HCEC 1CT (cell line): ENCODE measurements around the gene GKN1.

ENCODE experiments used
- DNase-seq: peaks from one replicate; pipeline ENCODE4 v3.0.0-alpha.2; 2017

The GKN1 gene

DNA sequence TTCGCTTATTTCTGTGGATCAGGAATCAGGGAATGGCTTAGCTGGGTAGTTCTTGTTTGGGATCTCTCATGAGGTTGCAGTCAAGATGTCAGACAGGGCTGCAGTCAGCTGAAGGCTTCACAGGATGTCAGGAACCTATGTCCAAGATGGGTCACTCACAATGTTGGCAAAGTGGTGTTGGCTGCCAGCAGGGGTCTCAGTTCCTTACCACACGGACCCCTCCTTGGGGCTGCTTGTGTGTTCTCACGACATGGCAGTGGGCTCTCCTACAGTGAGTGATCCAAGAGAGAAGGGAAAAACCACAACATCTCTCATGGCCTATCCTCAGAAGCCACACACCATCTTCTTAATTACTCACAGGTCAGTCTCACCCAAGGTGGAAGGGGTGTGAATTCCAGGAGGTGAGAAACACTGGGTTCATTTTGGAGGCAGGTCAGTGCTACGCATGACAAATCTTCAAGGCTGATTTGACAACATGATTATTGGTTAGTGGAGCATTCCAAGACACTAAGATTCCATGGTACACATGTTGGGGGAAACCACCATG, 37.2 kb downstream of the GKN1 start:
- no peak for DNase-seq

GRCh38 chr2:69012310-69013141, 38.1 kb downstream of the GKN1 start:
- DNase-seq: peak; percentile 70

- DNase-seq: peak; percentile 84
Measured at GRCh38 chr2:69013142-69013839, 38.9 kb downstream of the GKN1 start, which contains the start of gene ANTXR1. Gene ANTXR1 (plus strand): TSS chr2:69013179. CDS start chr2:69013500, 321 bp downstream.

GRCh38 chr2:69013840-69014821, 39.7 kb downstream of the GKN1 start:
- peak; percentile 26 for DNase-seq

GRCh38 chr2:69017080-69017479, 42.6 kb downstream of the GKN1 start:
- peak; percentile 62 for DNase-seq

DNA sequence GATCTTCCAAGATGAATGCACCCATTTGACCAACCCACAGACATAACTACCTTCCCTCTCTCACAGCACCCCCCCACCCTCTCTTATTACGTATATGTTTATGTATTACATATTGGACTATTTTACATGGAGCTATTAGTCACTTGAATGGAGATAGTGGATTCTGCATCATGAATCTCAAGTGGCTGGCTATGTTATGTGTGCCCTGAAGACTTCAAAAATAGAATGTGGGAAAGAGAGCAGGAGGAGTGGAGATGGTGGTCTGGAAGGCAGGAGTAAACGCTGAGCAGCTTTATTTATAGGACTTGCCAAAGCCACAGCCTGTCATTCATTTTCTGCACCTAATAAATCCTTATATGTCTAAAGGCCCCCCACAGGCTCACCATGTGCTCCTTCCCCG, 43.4 kb downstream of the GKN1 start:
- DNase-seq: peak; percentile 15

- no peak for DNase-seq
Measured at GRCh38 chr2:69018678-69019095, 44.3 kb downstream of the GKN1 start.

DNA sequence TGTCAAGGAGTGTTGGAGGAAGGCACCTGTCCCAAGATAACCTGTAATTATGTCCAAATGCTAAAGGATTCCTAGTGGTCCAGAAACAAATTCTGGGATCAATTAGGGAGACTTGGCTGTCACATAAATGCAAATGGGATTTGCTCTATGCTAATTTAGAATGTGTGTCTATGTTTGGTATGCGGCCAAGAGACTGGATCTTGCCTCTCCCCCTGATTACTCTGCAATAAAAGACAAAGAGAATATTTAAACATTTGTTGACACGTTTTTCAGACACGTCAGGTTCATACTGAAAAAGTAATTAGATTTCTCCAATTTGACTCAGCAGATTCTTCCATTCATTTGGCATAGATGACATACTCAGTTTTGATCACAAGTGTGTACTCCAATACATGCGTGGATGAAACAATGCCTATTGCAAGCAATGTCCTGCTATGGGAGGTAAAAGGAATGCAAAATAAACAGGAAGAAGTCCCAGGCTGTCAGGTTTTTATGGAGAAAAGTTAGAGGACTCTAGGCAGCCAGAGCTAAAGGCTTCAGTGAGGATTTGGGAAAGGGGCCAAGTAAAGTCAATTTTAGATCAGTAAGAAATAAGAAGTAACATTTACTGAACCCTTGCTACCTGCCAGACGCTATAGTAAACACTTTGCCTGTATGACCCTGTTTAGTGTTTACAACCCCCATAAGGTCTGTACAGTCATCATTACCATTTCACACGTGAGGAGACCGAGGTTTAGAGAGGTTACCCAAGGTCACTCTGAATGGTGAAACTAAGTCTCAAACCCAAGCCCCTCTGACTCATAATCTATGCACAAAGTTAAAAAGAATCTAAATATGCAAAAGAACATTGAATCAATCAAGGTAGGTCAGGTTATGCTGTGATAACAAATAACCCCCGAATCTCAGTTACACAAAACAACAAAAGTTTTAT, 46.3 kb downstream of the GKN1 start:
- no peak for DNase-seq

GRCh38 chr2:69021727-69022126, 47.3 kb downstream of the GKN1 start:
- DNase-seq: no peak

DNA sequence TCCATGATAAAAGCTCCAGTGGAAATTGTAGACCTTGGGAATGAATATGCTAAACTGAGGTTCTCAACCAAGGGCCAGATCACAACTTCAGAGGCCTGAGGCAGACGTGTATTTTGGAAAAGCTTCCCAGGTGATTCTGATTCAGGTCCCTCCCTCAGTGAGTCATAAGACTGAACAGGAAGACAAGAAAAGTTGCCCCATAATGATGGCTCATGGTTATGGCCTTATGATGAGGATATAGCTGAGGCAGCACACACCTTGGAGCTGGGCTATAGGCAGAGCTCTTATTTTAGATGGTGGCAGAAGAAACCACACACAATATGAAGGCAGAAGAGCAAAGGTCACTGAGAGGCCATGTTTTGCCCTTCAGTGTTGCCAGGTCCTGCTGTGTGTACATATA, 48.1 kb downstream of the GKN1 start:
- no peak for DNase-seq

GRCh38 chr2:69023236-69023635, 48.8 kb downstream of the GKN1 start:
- DNase-seq: no peak

DNA sequence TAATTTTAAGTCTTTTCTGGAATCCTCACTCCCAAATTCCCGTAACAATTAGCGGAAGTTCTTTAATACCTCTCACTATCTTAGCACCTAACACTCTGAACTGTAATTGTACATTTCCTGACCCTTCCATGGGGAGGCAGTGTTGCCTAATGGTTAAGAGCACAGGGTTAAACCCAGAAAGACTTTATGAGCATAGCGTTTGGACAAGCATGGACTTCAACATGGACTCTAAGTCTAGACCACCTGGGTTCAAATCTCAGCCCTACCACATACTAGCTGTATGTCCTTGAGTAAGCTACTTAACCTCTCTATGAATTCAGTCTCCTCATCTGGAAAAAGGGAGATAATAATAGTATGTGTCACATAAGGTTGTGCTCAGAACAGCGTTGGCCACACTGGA, 51.6 kb downstream of the GKN1 start:
- peak; percentile 41 for DNase-seq

DNA sequence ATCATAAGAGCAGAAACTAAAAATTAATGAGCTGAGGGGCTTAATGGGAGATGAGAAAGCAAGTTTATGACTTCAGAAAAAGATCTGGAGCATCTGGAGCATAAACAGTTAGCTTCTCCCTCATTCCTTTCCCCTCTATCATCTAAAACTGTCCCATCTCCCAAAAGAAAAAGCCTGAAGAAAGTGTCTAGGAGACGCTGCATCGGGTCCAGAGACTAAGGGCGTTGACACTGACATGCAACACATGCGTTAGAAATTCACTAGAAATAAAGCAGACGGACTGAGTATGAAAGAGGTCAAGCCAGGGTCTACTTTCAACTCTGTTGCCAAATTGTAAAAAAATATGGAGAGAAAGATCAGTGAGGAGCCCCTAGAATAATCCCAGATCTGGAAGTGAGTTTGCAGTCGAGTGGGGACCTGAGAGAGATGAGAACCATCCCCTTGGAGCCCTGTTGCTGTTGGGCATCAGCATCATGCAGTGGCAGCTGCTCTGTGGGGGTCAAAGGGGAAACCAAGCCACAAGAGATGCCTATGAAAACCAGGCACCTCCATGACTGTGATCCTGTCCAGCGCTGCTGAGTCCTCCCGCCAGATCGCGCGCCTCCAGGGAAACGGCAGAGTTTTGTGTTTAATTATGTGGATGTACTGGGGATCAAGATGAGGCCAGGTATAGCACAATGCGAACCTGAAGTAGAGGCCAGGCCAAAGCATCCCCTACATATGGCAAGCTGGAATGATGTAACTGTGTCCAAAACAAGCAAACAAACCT, 52.4 kb downstream of the GKN1 start:
- DNase-seq: no peak
